HG02884 (cell line): ENCODE measurements around the gene DPP6.

Source experiments
- ATAC-seq: cut with Tn5 transposase; IDR thresholded peaks from one replicate; pipeline ENCODE4 v1.9.1; 2021; ENCODE audit warnings: mild to moderate bottlenecking, moderate library complexity; ENCODE audit not compliant: unreplicated experiment

The DPP6 gene

GRCh38 chr7:154746571-154747360 is 694.6 kb downstream of the DPP6 start:
- ATAC-seq: no peak

DNA sequence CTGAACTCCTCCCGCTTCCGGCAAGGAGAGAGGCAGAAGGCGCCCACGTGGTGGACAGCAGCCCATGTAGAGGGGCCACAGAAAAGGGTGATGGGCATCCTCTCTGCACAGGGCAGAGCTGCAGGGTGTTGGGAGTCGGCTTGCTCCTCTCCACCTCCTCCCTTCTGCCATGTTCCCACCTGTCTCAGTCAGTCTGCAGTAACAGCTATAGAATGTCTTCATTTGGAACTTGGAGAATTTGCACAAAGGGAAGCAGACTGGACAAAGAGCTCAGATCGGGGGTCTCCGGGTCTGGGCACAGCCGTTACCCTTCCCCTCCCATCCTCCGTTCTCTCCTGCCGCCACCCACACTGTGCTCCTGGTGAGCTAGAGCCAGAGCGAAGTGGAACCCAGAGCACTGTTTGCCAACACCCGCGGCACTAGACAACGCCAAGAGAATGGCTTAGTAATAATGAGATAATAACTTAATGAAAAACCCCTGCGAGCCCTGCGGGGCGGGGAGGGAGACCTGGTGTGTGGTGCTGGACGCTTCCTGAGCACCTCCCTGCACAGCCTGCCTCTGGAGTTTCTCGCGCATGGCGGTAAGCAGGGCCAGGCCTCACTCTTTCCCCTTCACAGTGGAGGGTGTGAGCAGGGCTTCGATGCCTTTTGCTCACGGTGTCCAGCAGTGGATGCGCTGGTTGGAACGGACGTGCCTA is 696.0 kb downstream of the DPP6 start:
- ATAC-seq: no peak

DNA sequence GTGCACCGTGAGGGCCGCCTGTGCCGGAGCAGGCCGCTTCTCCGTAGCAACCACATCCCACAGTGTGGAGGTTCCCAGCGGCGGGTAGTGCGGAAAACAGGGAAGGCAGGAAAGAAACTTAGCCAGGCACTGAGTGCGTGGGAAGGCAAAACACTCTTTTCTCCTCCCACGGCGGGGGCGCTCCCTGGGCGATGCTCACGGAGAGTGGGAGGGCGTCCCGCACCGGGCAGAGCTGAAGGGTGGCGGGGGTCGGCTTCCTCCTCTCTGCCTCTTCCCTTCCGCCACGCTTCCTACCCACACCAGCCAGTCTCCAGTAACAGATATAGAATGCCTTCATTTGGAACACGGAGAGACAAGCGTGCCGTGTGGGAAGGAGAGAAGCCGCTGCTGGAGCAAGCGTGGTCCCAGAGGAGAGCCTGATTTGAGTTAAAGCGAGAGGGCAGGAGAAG is 698.2 kb downstream of the DPP6 start:
- ATAC-seq: no peak

- no peak for ATAC-seq
Measured at GRCh38 chr7:154753226-154753625, 701.0 kb downstream of the DPP6 start.

- no peak for ATAC-seq
Measured at GRCh38 chr7:154757756-154758155, 705.6 kb downstream of the DPP6 start.

GRCh38 chr7:154759989-154760388 is 707.8 kb downstream of the DPP6 start:
- ATAC-seq: no peak

GRCh38 chr7:154765118-154765517 is 712.9 kb downstream of the DPP6 start:
- ATAC-seq: no peak

DNA sequence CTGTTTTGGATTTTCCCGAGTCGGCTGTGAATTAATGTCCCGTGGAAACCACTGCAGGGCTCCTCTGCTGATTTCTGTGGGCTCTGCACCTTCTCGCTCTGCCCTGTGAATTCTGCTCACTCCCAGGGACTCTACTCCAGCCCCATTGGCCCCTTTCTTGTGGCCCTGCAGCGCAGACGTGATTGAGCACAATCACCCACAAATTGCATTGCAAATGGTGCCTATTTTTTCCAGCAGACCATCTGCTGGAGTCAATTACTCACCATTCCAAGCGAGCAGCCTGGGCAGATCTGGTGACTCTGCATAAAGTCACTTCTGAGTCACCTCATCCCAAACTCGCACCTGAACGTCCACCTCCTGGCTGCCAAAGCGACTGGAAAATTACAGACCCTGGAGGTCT is 714.9 kb downstream of the DPP6 start:
- no peak for ATAC-seq

- no peak for ATAC-seq
Measured at GRCh38 chr7:154767821-154768415, 715.7 kb downstream of the DPP6 start.

DNA sequence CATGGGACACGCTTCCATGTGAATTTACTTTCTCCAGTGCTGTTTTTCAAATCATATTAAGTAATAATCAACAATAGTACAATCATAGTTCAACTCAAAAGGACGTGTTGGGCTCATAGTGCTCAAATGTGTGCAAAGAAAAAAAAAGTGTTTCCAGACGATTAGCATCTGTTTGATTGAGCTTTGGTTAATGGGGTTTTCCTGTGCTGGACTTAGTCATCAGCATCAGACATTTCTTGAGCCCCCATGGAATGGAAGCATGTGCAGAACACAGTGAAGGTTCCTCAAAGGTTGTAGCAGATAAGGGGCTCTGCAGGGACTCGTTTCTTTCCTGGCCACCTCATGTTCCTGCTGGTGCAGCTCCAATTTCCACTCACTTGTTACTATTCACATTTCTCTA is 716.8 kb downstream of the DPP6 start:
- ATAC-seq: no peak

DNA sequence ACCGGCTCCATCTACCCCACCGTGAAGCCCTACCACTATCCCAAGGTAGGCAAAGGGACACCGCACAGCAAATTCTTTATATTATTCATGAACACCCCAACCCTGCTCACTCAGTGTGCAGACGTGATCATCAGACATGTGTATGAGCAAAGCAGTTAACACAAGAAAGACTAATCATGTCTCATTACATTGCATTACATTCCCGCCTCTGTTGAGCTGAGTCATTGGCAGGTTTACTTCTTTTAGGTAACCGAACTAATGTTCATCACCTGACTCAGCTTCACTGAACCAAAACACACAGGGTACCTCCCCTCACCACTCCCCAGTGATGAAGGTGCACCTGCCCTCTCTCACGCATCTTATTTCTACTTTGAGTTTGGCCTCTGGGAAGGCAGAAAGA is 717.3 kb downstream of the DPP6 start:
- ATAC-seq: no peak

DNA sequence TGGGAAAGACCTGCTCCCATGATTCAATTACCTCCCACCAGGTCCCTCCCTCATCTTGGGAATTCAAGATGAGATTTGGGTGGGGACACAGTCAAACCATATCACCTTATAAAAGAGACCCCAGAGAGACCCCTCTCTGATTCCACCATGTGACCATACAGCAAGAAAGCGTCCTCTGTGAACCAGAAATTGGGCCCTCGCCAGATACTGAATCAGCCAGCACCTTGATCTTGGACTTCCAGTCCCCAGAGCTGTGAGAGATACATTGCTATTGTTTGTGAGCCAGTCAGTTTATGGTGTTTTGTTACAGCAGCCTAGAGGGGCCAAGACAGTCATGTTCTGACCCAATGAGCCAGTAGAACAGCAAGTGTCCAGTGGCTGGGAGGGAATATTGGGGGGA is 718.2 kb downstream of the DPP6 start:
- no peak for ATAC-seq

GRCh38 chr7:154770962-154771361 is 718.8 kb downstream of the DPP6 start:
- ATAC-seq: no peak

DNA sequence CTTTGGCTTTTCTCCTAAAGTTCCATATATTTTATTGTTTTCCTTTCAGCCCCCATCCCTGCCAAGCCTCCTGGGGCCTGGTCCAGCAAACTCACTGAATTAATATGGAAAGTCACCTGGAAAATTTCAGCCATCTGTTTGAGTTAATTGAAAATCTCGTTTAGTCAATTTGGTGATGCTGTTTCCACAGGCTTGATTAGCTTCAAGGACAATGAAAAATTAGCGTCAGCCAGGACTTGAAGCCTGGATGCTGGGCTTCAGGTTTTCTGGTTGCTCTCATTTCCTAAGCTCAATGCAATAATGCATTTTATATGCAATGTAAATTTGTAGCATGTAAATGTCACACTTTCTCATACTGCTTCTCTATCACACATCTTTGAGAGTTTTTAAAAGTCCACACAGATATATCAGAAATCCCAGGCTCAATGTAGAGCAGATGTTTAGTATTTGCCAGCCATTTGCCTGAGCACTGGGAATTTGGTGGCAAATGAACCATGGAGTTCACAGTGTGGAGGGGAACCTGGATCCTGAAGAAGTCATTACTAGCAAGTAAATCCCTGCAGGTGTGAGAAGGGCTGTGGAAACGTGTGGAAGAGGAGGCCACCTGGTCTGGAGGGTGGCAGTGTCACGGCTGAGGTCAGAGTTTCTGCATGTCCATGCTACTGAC is 722.2 kb downstream of the DPP6 start:
- no peak for ATAC-seq

DNA sequence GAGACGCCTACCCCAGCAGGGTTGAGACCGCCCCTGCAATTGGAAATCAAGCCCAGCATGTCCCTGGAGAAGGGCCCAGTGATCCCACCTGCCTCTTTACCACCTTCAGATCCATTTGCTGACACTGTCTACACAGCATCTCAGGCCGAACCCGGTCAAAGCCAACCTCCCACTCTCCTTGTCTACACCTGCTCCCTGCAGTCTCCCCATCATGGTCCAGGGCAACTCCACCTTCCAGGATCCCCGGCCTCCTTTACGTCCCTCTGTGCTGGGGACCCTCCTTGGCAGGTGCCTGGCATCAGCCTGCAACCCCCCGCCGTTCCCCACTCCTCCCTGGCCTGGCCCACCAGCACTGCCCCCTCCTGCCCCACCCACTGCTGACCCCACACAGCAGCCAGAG is 723.5 kb downstream of the DPP6 start:
- no peak for ATAC-seq

DNA sequence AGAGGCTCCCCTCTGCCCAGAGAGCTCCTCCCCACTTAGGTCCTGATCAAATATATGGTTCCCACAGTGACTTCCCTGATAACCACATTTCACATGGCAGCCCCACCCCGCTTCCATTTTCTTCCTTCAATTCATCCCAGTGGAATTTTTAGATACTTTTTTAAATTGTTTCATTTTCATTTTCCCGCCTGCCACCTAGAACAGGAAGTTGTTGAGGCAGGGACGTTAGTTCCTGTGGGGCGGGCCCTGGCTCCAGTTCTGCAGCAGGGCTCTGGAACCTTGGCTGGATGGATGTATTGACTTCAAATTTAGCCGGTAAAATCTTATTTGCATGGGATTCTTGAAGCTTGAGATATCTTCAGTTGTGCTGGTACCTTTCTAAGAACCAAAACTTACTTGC is 724.2 kb downstream of the DPP6 start:
- ATAC-seq: no peak

DNA sequence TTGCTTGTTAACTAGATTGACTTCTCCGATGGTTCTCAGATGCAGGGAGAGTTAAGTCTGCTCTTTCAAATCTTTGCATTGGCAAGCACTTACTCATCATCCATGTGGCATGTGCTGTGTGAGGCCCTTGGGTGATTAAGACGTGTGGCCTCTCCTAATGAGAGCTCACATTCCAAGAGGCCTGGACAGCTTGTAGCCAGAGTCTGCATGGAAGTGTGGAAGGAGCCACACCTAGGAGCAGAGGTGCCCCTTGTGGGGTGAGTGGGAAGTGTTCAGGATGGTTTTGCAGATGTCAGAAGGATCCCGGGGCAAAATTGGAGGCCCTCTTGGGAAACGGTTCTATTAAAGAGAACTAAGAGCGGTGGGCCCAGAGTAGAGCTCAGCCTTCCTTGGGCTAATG is 724.8 kb downstream of the DPP6 start:
- ATAC-seq: no peak

- no peak for ATAC-seq
Measured at GRCh38 chr7:154777489-154777888, 725.3 kb downstream of the DPP6 start.

DNA sequence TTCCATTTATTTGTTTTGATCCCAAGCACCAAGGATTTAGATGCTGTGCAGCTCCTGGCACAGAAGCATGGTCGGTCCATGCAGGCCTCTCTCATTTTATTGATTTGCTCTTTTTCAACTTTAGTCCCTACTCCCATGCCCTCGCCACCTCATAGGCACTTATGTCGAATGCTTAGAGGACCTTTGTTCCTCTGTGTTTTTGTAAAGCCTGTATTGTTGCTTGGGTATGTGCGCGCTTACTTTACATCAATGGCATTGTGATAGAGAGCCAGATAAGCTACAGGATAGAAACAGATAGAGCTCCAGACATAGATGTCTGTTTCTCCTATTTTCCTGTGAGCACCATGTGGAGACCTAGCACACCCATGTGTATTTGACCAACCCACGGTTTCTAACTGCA is 725.7 kb downstream of the DPP6 start:
- ATAC-seq: no peak

- ATAC-seq: no peak
Measured at GRCh38 chr7:154781369-154782303, 729.4 kb downstream of the DPP6 start.
